Measurements from ENCODE around the gene PDE4D.

DNA sequence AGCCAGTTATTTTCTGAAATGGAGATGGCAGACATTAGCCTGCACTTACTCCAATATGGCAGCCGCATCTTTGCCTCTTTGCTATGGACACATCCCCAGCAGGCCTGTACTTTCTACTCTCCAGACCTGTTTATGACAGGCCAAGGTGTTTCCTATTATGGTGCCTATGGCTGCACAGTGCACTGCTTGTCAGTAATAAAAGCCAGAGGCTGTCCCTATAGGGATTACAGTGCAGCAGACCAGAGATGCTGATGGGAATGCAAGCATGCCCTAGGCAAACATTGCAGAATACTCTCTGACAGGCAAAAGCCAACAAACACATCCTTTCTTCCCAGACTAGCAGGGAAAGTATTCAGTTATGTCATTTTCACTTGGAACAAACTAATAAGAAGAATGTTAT, 867.8 kb downstream of the PDE4D start:
- no peak for TF ChIP-seq PATZ1 (CRISPR knock-in tag; IDR thresholded peaks at IDR 0.05; ENCODE audit: borderline replicate concordance)
- no peak for TF ChIP-seq CSDC2 (CRISPR knock-in tag; IDR thresholded peaks at IDR 0.05)
- no peak for TF ChIP-seq SNAI2 (CRISPR knock-in tag; IDR thresholded peaks at IDR 0.05)
- TF ChIP-seq, protein P1, sequence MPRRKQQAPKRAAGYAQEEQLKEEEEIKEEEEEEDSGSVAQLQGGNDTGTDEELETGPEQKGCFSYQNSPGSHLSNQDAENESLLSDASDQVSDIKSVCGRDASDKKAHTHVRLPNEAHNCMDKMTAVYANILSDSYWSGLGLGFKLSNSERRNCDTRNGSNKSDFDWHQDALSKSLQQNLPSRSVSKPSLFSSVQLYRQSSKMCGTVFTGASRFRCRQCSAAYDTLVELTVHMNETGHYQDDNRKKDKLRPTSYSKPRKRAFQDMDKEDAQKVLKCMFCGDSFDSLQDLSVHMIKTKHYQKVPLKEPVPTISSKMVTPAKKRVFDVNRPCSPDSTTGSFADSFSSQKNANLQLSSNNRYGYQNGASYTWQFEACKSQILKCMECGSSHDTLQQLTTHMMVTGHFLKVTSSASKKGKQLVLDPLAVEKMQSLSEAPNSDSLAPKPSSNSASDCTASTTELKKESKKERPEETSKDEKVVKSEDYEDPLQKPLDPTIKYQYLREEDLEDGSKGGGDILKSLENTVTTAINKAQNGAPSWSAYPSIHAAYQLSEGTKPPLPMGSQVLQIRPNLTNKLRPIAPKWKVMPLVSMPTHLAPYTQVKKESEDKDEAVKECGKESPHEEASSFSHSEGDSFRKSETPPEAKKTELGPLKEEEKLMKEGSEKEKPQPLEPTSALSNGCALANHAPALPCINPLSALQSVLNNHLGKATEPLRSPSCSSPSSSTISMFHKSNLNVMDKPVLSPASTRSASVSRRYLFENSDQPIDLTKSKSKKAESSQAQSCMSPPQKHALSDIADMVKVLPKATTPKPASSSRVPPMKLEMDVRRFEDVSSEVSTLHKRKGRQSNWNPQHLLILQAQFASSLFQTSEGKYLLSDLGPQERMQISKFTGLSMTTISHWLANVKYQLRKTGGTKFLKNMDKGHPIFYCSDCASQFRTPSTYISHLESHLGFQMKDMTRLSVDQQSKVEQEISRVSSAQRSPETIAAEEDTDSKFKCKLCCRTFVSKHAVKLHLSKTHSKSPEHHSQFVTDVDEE (CRISPR knock-in tag; IDR thresholded peaks at IDR 0.05): no peak
- no peak for TF ChIP-seq TCF4 (CRISPR knock-in tag; IDR thresholded peaks at IDR 0.05; ENCODE audit: borderline replicate concordance)
- no peak for TF ChIP-seq BACH2 (CRISPR knock-in tag; IDR thresholded peaks at IDR 0.05; ENCODE audit: borderline replicate concordance)
- TF ChIP-seq, protein P2, sequence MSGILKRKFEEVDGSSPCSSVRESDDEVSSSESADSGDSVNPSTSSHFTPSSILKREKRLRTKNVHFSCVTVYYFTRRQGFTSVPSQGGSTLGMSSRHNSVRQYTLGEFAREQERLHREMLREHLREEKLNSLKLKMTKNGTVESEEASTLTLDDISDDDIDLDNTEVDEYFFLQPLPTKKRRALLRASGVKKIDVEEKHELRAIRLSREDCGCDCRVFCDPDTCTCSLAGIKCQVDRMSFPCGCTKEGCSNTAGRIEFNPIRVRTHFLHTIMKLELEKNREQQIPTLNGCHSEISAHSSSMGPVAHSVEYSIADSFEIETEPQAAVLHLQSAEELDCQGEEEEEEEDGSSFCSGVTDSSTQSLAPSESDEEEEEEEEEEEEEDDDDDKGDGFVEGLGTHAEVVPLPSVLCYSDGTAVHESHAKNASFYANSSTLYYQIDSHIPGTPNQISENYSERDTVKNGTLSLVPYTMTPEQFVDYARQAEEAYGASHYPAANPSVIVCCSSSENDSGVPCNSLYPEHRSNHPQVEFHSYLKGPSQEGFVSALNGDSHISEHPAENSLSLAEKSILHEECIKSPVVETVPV (CRISPR knock-in tag; IDR thresholded peaks at IDR 0.05): no peak
- TF ChIP-seq RARB (CRISPR knock-in tag; IDR thresholded peaks at IDR 0.05): no peak
- TF ChIP-seq ARNTL (CRISPR knock-in tag; IDR thresholded peaks at IDR 0.05; ENCODE audit: borderline replicate concordance, low read depth): no peak
- TF ChIP-seq ZNF70 (CRISPR knock-in tag; IDR thresholded peaks at IDR 0.05): no peak
- TF ChIP-seq, protein P3, sequence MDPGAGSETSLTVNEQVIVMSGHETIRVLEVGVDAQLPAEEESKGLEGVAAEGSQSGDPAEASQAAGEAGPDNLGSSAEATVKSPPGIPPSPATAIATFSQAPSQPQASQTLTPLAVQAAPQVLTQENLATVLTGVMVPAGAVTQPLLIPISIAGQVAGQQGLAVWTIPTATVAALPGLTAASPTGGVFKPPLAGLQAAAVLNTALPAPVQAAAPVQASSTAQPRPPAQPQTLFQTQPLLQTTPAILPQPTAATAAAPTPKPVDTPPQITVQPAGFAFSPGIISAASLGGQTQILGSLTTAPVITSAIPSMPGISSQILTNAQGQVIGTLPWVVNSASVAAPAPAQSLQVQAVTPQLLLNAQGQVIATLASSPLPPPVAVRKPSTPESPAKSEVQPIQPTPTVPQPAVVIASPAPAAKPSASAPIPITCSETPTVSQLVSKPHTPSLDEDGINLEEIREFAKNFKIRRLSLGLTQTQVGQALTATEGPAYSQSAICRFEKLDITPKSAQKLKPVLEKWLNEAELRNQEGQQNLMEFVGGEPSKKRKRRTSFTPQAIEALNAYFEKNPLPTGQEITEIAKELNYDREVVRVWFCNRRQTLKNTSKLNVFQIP (CRISPR knock-in tag; IDR thresholded peaks at IDR 0.05; ENCODE audit: borderline replicate concordance, low read depth): no peak
- TF ChIP-seq ESRRG (CRISPR knock-in tag; IDR thresholded peaks at IDR 0.05): no peak

Data from SK-N-SH treated with all-trans-retinoic acid at 6 μM for 48 hours (cell line).